HG03354 (cell line): ENCODE measurements around the gene HHAT.
"Not testable (repeated sequence)": the region's sequence is repeated elsewhere in the genome, so short reads cannot be mapped to it uniquely, and the experiment has no call there.

Experiments used
- ATAC-seq: cut with Tn5 transposase; IDR thresholded peaks from one replicate; pipeline ENCODE4 v1.9.1; 2021; ENCODE audit warnings: mild to moderate bottlenecking; ENCODE audit not compliant: unreplicated experiment, poor library complexity, severe bottlenecking

The HHAT gene

GRCh38 chr1:210377731-210378333 is 49.1 kb downstream of the HHAT start:
- no peak for ATAC-seq

DNA sequence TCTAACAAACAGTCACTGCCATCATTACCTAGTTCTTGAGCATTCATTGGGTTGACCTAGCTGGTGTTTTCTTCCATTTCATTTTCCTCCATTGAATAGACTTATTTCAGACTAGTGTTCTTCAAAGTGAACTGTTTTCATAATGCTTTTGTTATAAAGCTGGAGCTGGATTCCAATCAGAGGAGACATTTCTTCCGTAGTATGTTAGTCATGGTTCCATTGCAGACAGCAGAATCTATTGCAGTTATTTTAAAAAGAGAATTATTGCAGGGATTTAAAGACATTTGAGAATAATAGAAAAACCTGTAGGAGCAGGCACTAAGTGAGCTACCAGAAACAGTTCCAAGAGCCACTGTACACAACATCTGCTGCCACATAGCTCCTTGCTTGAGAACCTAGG is 50.0 kb downstream of the HHAT start:
- no peak for ATAC-seq

GRCh38 chr1:210381934-210382333 is 53.2 kb downstream of the HHAT start:
- no peak for ATAC-seq

- ATAC-seq, result no peak
These were observed 55.9 kb downstream of the HHAT start for GRCh38 chr1:210384625-210385024.

GRCh38 chr1:210385228-210385627 is 56.5 kb downstream of the HHAT start:
- no peak for ATAC-seq

DNA sequence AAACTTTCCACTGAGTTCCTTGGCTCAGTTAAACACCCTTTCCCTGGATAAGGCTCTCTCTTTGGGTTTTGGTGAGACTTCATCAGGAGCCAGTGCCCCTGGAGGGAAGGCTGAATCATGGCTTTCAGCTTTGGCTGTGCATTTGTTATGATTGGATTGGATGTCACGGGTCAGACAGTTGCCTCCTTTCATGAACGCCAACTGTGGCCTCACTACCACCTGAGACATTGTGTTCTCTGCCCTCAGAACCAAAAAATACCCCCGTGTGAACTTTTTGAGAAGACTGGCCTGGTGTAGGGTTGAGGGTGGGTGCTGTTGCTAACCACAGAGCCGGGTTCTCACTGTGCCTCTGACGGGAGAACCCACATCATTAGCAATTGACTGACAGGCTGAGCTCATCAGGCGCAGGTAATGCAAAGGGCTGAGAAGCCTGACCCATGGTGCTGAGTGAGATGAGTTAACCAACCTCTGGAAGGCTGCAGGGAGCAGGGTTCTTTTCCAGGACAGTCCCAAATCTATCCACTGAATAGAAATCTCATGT is 65.6 kb downstream of the HHAT start:
- peak; percentile 66 for ATAC-seq

- no peak for ATAC-seq
These were observed 67.8 kb downstream of the HHAT start for GRCh38 chr1:210396541-210396940.

DNA sequence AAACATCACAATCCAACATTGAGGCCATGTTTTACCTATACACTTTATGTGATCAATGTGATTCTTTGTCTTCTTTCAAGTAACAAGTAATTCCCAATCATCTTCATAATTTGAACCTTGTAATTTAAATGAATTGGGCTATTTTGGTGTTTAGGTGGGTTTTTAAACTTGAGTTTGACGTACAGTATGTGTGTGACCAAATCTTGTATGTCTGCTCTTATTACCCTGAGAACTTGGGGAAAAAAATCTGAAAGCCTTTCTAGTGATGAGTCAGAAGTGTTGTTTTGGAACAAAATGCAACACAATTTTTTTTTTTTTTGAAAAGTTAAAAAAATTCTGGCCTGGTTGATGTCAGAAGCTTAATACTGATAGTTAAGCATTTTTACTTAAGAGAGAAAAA is 68.5 kb downstream of the HHAT start:
- no peak for ATAC-seq

DNA sequence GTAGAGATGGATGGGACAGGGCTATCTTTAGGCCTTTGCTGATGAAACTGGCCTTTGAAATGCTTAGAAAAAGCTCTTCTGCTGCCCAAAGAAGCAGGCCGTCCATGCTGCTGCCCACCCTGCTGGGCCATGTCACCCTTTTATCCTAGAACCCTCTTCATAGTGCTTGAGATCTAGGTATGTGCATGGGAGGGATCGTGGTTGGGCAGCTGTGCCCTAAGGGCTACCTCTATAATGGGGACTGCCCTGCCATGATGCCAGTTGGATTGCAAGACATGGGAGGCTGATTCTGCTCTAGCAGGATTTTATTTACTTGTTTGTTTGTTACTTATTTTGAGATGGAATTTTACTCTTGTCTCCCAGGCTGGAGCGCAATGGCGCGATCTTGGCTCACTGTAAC is 69.0 kb downstream of the HHAT start:
- ATAC-seq, result no peak

GRCh38 chr1:210398466-210398865 is 69.8 kb downstream of the HHAT start:
- no peak for ATAC-seq

GRCh38 chr1:210400043-210400840 is 71.5 kb downstream of the HHAT start:
- peak; percentile 96 for ATAC-seq

GRCh38 chr1:210402560-210402959 is 73.9 kb downstream of the HHAT start:
- no peak for ATAC-seq

DNA sequence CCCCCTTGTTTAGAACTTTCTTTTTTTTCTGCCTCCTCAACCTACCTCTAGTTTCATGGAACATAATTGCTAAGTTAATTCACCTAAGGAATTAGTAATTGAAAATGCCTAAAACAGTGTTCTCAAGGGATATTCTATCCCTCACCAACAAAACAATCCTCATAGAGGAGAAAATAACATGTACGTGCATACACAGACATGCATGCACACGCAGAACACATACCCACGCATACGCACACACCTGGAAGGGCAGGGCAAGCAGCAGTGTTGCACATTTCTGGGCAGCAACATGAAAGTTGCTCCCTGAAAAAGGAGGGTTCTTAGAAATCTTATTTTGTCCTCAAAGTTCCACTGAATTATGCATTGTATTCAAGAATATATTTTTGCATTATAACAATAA is 76.6 kb downstream of the HHAT start:
- ATAC-seq, result no peak

DNA sequence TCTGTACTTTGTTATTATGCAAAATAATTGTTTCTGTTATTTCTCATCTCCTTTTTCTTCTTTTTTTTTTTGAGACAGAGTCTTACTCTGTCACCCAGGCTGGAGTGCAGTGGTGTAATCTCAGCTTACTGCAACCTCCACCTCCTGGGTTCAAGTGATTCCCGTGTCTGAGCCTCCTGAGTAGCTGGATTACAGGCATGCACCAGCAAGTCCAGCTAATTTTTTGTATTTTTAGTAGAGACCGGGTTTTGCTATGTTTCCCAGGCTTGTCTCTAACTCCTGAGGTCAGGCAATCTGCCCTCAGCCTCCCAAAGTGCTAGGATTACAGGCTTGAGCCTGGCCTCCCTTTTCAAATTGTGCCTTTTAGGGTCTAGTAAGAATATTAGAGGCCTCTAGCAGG is 77.6 kb downstream of the HHAT start:
- ATAC-seq, result not testable (repeated sequence)

DNA sequence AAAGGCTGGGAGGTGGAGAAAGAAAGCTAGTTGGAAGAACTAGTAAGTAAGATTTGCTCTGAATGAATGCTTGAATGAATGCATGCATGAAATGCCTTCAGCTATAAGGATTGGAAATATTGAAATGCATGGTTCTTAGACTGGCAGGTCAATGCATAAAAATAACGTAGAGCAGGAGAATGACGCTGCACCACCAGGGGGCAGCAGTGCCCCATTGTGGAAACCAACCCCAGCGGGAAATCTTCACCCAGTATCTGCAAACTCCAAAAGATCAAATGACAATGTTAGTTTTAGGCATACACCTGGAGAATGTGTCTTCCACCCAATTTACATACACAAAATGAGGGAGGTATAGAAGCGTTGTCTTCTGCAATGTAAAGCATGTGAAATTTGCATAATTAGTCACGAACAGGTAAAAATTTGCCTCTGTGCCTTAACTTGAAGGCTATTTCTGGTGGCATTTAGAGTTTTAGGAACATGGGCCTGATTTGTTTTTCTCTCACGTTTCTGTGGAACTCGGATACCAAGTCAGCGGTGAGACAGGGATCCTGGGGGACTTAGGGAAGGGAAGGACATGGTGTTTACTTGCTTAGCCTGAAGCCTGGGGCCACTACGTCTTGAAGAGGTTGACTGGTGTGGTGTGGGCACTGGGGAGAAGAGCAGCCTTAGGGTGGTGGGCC is 78.6 kb downstream of the HHAT start:
- ATAC-seq, result peak; percentile 88

- no peak for ATAC-seq
These were observed 79.2 kb downstream of the HHAT start for GRCh38 chr1:210407887-210408252.

DNA sequence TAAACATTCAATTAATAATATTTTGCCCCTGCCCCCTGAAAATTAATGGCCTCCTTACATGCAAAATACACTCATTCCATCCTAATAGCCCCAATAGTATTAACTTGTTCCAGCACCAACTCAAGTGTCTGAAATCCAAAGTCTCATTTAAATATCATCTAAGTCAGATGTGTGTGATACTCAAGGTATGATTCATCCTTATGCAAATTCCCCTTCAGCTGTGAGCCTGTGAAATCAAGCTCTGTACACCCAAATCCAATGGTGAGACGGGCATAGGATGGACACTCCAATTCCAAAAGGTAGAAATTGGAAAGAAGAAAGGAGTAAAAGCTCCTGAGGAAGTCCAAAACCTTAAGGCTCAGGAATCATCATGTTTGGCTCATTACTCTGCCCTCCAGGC is 83.5 kb downstream of the HHAT start:
- no peak for ATAC-seq

GRCh38 chr1:210413951-210414350 is 85.2 kb downstream of the HHAT start:
- no peak for ATAC-seq

GRCh38 chr1:210415846-210416448 is 87.2 kb downstream of the HHAT start:
- ATAC-seq, result no peak

GRCh38 chr1:210416681-210417080 is 88.0 kb downstream of the HHAT start:
- no peak for ATAC-seq
